C4-2B (cell line): ENCODE measurements around the gene CCDC201.
"Not testable (repeated sequence)": the region's sequence is repeated elsewhere in the genome, so short reads cannot be mapped to it uniquely, and the experiment has no call there.

Experiments used
- CTCF ChIP-seq: fragments of 450-650 bp; conservative IDR thresholded peaks from 2 replicates; pipeline ENCODE4 v1.5.1; 2017; ENCODE audit warnings: mild to moderate bottlenecking
- ZFX ChIP-seq: fragments of 450-650 bp; IDR thresholded peaks from 2 replicates; pipeline ENCODE4 v1.6.1; 2017

GRCh38 chr7:45826550-45826949, 46.3 kb downstream of the CCDC201 start:
- TF ChIP-seq CTCF, ZFX: not testable (repeated sequence)
